GM21528 (cell line): Measurements from ENCODE around the gene TNFRSF14.
A peak's percentile ranks its signal among the peaks of the same experiment; 100 is the strongest.

Source experiments
- ATAC-seq: cut with Tn5 transposase; IDR thresholded peaks from one replicate; pipeline ENCODE4 v1.9.1; 2021; ENCODE audit warnings: mild to moderate bottlenecking, moderate library complexity; ENCODE audit not compliant: unreplicated experiment, low FRiP score

The TNFRSF14 gene

GRCh38 chr1:2523191-2523890 is 32.8 kb upstream of the TNFRSF14 start:
- ATAC-seq, result no peak

GRCh38 chr1:2523891-2524609 is 32.1 kb upstream of the TNFRSF14 start:
- no peak for ATAC-seq

- no peak for ATAC-seq
Measured at GRCh38 chr1:2525572-2525919, 30.6 kb upstream of the TNFRSF14 start.

- ATAC-seq, result peak; percentile 79
Measured at GRCh38 chr1:2525920-2526823, 30.0 kb upstream of the TNFRSF14 start, which contains the start of gene PANK4. Gene PANK4 (minus strand): TSS chr1:2526596. CDS start chr1:2526587, 9 bp downstream.

GRCh38 chr1:2526824-2527555 is 29.2 kb upstream of the TNFRSF14 start:
- ATAC-seq, result peak; percentile 35

GRCh38 chr1:2527556-2527860 is 28.7 kb upstream of the TNFRSF14 start:
- no peak for ATAC-seq

GRCh38 chr1:2528016-2528415 is 28.2 kb upstream of the TNFRSF14 start:
- ATAC-seq, result no peak

- ATAC-seq, result no peak
Measured at GRCh38 chr1:2528611-2528965, 27.6 kb upstream of the TNFRSF14 start.

- no peak for ATAC-seq
Measured at GRCh38 chr1:2528966-2529783, 27.0 kb upstream of the TNFRSF14 start.

- ATAC-seq, result no peak
Measured at GRCh38 chr1:2529784-2530512, 26.2 kb upstream of the TNFRSF14 start, which contains the start of gene HES5. Gene HES5 (minus strand): TSS chr1:2530263. CDS start chr1:2530164, 99 bp downstream.

- ATAC-seq, result no peak
Measured at GRCh38 chr1:2530513-2531361, 25.4 kb upstream of the TNFRSF14 start.

GRCh38 chr1:2532485-2533160 is 23.5 kb upstream of the TNFRSF14 start:
- ATAC-seq, result no peak

GRCh38 chr1:2533365-2533764 is 22.8 kb upstream of the TNFRSF14 start:
- ATAC-seq, result no peak

- no peak for ATAC-seq
Measured at GRCh38 chr1:2534315-2534686, 21.9 kb upstream of the TNFRSF14 start.

- no peak for ATAC-seq
Measured at GRCh38 chr1:2534687-2535441, 21.3 kb upstream of the TNFRSF14 start.

GRCh38 chr1:2535455-2535854 is 20.7 kb upstream of the TNFRSF14 start:
- no peak for ATAC-seq

- ATAC-seq, result no peak
Measured at GRCh38 chr1:2535981-2536380, 20.2 kb upstream of the TNFRSF14 start.
